GM23338 (cell line): Measurements from ENCODE around the gene RAB12. TPM values are rescaled to one million over a fixed set of nuclear protein-coding genes. Genes with fewer than 3 reads are reported as not detected.

Experiments
- ATAC-seq: fragments of 200-7000 bp; cut with Tn5 transposase; 3 replicates; pipeline ENCODE4 v1.9.1; 2020
- DNase-seq: peaks from one replicate; pipeline ENCODE4 v3.0.0-alpha.2; 2015; ENCODE audit warnings: low spot score
- H2AFZ ChIP-seq: fragments of 200-600 bp; sonication (generic); 2 replicates; pipeline ENCODE4 v1.8.0; 2016; ENCODE audit warnings: antibody characterized with exemption, mild to moderate bottlenecking, moderate library complexity
- H3F3A ChIP-seq: fragments of 200-600 bp; sonication (generic); replicated peaks from 2 replicates; pipeline ENCODE4 v1.8.0; 2017; ENCODE audit warnings: antibody characterized with exemption, mixed run types, low read depth
- H3K27ac ChIP-seq: fragments of 200-600 bp; sonication (generic); 2 replicates; pipeline ENCODE4 v1.6.1; 2016; ENCODE audit warnings: low read depth
- H3K27me3 ChIP-seq: fragments of 200-600 bp; sonication (generic); 2 replicates; pipeline ENCODE4 v1.8.0; 2016; ENCODE audit warnings: mild to moderate bottlenecking, mixed run types, moderate library complexity; ENCODE audit not compliant: insufficient read depth
- H3K36me3 ChIP-seq: fragments of 200-600 bp; sonication (generic); 2 replicates; pipeline ENCODE4 v1.8.0; 2016; ENCODE audit warnings: mild to moderate bottlenecking; ENCODE audit not compliant: insufficient read depth
- H3K4me1 ChIP-seq: fragments of 200-600 bp; sonication (generic); 2 replicates; pipeline ENCODE4 v1.8.0; 2016; ENCODE audit warnings: mild to moderate bottlenecking, moderate library complexity; ENCODE audit not compliant: insufficient read depth
- H3K4me2 ChIP-seq: fragments of 200-600 bp; sonication (generic); 2 replicates; pipeline ENCODE4 v1.7.1; 2017; ENCODE audit warnings: mixed run types
- H3K4me3 ChIP-seq: fragments of 200-600 bp; sonication (generic); 2 replicates; pipeline ENCODE4 v1.6.1; 2016; ENCODE audit warnings: mixed run types
- H3K79me2 ChIP-seq: fragments of 200-600 bp; sonication (generic); replicated peaks from 2 replicates; pipeline ENCODE4 v1.8.0; 2017; ENCODE audit warnings: mild to moderate bottlenecking; ENCODE audit not compliant: insufficient read depth
- H3K9me2 ChIP-seq: fragments of 200-600 bp; sonication (generic); 2 replicates; pipeline ENCODE4 v1.8.0; 2017; ENCODE audit not compliant: insufficient read depth
- H4K20me1 ChIP-seq: fragments of 200-600 bp; sonication (generic); replicated peaks from 2 replicates; pipeline ENCODE4 v1.8.0; 2017; ENCODE audit warnings: mild to moderate bottlenecking; ENCODE audit not compliant: insufficient read depth
- H3K27ac Mint-ChIP-seq: 2 replicates; pipeline ENCODE4 v1.8.0; 2020; ENCODE audit warnings: inconsistent platforms, mild to moderate bottlenecking, moderate library complexity, mixed read lengths
- H3K27me3 Mint-ChIP-seq: 3 replicates; pipeline ENCODE4 v1.8.0; 2022; ENCODE audit warnings: low read depth, mild to moderate bottlenecking, moderate library complexity, mixed read lengths, inconsistent platforms; ENCODE audit not compliant: insufficient read depth, poor library complexity
- H3K36me3 Mint-ChIP-seq: 3 replicates; pipeline ENCODE4 v1.8.0; 2021; ENCODE audit warnings: low read depth, mild to moderate bottlenecking, inconsistent platforms, moderate library complexity, mixed read lengths
- H3K4me1 Mint-ChIP-seq: 3 replicates; pipeline ENCODE4 v1.8.0; 2020; ENCODE audit warnings: mild to moderate bottlenecking, inconsistent platforms, mixed read lengths
- H3K4me3 Mint-ChIP-seq: 3 replicates; pipeline ENCODE4 v1.8.0; 2021; ENCODE audit warnings: moderate library complexity, mild to moderate bottlenecking, inconsistent platforms, mixed read lengths
- H3K9me3 Mint-ChIP-seq: 3 replicates; pipeline ENCODE4 v1.8.0; 2020; ENCODE audit warnings: moderate library complexity, mild to moderate bottlenecking, inconsistent platforms, mixed read lengths
- CREB1 ChIP-seq: fragments of 250-450 bp; sonication (Bioruptor Pico); IDR thresholded peaks from 2 replicates; pipeline ENCODE4 v1.5.0; 2020; ENCODE audit warnings: low read depth, mild to moderate bottlenecking, moderate library complexity
- ETS1 ChIP-seq: IDR thresholded peaks from 2 replicates; pipeline ENCODE4 v1.6.1; 2016; ENCODE audit warnings: antibody characterized with exemption
- EZH2 ChIP-seq: fragments of 200-600 bp; sonication (generic); IDR thresholded peaks from one replicate; pipeline ENCODE4 v1.8.0; 2017; ENCODE audit warnings: antibody characterized with exemption, mild to moderate bottlenecking, low read depth; ENCODE audit not compliant: unreplicated experiment
- EZH2phosphoT487 ChIP-seq: fragments of 200-600 bp; sonication (generic); IDR thresholded peaks from one replicate; pipeline ENCODE4 v1.8.1; 2018; ENCODE audit warnings: antibody characterized with exemption; ENCODE audit not compliant: unreplicated experiment
- JUNB ChIP-seq: IDR thresholded peaks from one replicate; pipeline ENCODE4 v1.6.1; 2016; ENCODE audit warnings: antibody characterized with exemption; ENCODE audit not compliant: unreplicated experiment
- NANOG ChIP-seq: IDR thresholded peaks from 2 replicates; pipeline ENCODE4 v1.6.1; 2016; ENCODE audit warnings: antibody characterized with exemption, borderline replicate concordance
- POLR2AphosphoS5 ChIP-seq: IDR thresholded peaks from 2 replicates; pipeline ENCODE4 v1.6.1; 2016; ENCODE audit warnings: antibody characterized with exemption, low read depth
- REST ChIP-seq: IDR thresholded peaks from one replicate; pipeline ENCODE4 v1.6.1; 2018; ENCODE audit warnings: antibody characterized with exemption; ENCODE audit not compliant: unreplicated experiment
- STAT1 ChIP-seq: IDR thresholded peaks from one replicate; pipeline ENCODE4 v1.6.1; 2016; ENCODE audit warnings: antibody characterized with exemption; ENCODE audit not compliant: unreplicated experiment
- ZNF114 ChIP-seq: fragments of 250-450 bp; sonication (Bioruptor Pico); IDR thresholded peaks from 2 replicates; pipeline ENCODE4 v1.5.0; 2020; ENCODE audit warnings: mild to moderate bottlenecking, moderate library complexity
- ZNF331 ChIP-seq: fragments of 250-450 bp; sonication (Bioruptor Pico); IDR thresholded peaks from 2 replicates; pipeline ENCODE4 v1.5.0; 2020; ENCODE audit warnings: low read depth, mild to moderate bottlenecking, moderate library complexity
- ZNF462 ChIP-seq: fragments of 250-450 bp; sonication (Bioruptor Pico); IDR thresholded peaks from 2 replicates; pipeline ENCODE4 v1.5.0; 2020; ENCODE audit warnings: mild to moderate bottlenecking, moderate library complexity
- polyA plus RNA-seq: library from polyadenylated mRNA; unstranded; fragments of >200 nt; fragmentation: Nextera tagmentation; extraction: Ambion mirVana; gene quantifications from 2 replicates; pipeline ENCODE4 v1.2.1, GENCODE V29; 2016
- total RNA-seq: library from RNA; depleted of rRNA; stranded (reverse); fragments of >200 nt; shearing (Covaris generic); gene quantifications from 2 replicates; pipeline ENCODE4 v1.2.3, GENCODE V29; 2014
- TF ChIP-seq, protein P1 (sequence below), 2 experiments: fragments of 200-600 bp in 1 of 2; sonication (generic) in 1 of 2; conservative IDR thresholded peaks; 2 replicates each; pipeline versions ENCODE4 v1.5.1 to v1.6.1; 2016 to 2017; ENCODE audit warnings: antibody characterized with exemption in 2 of 2, low read depth in 2 of 2, mild to moderate bottlenecking in 2 of 2, moderate library complexity in 1 of 2

The RAB12 gene
- total and polyA plus RNA-seq, 2 experiments from 2014 or later, result 16.7 to 80.4 TPM

DNA sequence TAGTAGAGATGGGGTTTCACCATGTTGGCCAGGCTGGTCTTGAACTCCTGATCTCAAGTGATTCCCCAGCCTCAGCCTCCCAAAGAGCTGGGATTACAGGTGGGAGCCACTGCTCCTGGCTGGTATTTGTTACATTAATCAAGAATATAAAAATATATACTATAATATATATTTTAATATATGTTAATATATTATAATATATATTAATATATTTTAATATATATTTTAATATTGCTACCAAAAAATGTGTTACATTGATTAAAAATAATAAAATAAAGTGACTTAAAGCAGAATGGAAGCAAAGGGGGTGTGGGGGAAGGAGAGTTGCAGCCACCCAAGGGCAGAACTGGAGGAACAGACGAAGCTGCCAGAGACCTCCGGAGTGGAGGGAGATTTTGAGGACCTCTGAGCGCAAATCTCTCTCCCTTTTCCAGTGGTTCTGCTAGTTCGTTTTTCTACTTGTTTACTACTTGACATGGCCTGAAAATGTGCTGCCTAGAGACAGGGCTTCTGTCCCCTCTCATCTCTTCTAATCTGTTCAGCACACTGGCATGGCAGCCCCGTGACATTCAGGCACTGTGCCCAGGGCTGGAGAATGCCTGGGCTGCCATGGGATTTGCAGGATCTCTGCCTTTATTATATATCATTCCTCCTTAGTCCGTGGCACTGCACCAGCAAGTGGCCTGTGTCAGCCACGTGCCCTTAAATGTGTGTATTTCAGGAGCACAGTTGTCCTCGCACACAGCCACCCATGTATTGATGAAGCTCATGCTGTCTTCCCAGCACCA lies 47.9 kb upstream of the RAB12 start:
- Histone ChIP-seq H3K36me3 (no peaks in the 10 kb centered on the region), H3K4me2 (no peak overlapping the region), H3F3A (no peaks in the 10 kb centered on the region), H3K27me3 (no peaks in the 10 kb centered on the region), H3K79me2 (no peaks in the 10 kb centered on the region), H2AFZ (peak overlapping the region; percentile 38; the same call in 1 of the 2 replicates), H3K27ac (no peak overlapping the region), H3K4me1 (no peaks in the 10 kb centered on the region), H4K20me1 (no peaks in the 10 kb centered on the region), H3K9me2 (no peaks in the 10 kb centered on the region), H3K4me3 (no peak overlapping the region)
- ATAC-seq (no peak), DNase-seq (no peak)
- peaks cover 5% of the 10 kb centered on the region; the same call in 1 of the 3 replicates for H3K36me3 Mint-ChIP-seq
- TF ChIP-seq CREB1 (CRISPR knock-in tag) (no peak), JUNB (no peak), EZH2 (no peak), STAT1 (no peak), ZNF462 (CRISPR knock-in tag) (no peak), ZNF331 (no peak), ZNF114 (CRISPR knock-in tag) (no peak), REST (no peak), EZH2phosphoT487 (no peak), NANOG (no peak), ETS1 (no peak), POLR2AphosphoS5 (no peak)
- TF ChIP-seq, protein P1, sequence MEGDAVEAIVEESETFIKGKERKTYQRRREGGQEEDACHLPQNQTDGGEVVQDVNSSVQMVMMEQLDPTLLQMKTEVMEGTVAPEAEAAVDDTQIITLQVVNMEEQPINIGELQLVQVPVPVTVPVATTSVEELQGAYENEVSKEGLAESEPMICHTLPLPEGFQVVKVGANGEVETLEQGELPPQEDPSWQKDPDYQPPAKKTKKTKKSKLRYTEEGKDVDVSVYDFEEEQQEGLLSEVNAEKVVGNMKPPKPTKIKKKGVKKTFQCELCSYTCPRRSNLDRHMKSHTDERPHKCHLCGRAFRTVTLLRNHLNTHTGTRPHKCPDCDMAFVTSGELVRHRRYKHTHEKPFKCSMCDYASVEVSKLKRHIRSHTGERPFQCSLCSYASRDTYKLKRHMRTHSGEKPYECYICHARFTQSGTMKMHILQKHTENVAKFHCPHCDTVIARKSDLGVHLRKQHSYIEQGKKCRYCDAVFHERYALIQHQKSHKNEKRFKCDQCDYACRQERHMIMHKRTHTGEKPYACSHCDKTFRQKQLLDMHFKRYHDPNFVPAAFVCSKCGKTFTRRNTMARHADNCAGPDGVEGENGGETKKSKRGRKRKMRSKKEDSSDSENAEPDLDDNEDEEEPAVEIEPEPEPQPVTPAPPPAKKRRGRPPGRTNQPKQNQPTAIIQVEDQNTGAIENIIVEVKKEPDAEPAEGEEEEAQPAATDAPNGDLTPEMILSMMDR (conservative IDR thresholded peaks at IDR 0.05; ENCODE audit: low read depth in 2 of 2), result no peak
- peaks cover 2% of the 10 kb centered on the region for H3K27me3 Mint-ChIP-seq
- no peaks in the 10 kb centered on the region; the same call in 2 of the 3 replicates for H3K9me3 Mint-ChIP-seq
- no peak overlapping the region for H3K27ac Mint-ChIP-seq
- no peaks in the 10 kb centered on the region; the same call in 1 of the 3 replicates for H3K4me1 Mint-ChIP-seq
- H3K4me3 Mint-ChIP-seq, result no peak overlapping the region
